Neural cell (in vitro differentiated cells): ENCODE data around the gene RPUSD3. TPM values are rescaled to one million over a fixed set of nuclear protein-coding genes. Genes with fewer than 3 reads are reported as not detected.

Source experiments
- H2AFZ ChIP-seq: fragments of 200-600, 300-800 bp; sonication (generic), shearing (Covaris generic); 2 replicates; pipeline ENCODE4 v1.6.0; 2014; ENCODE audit warnings: low read depth, mild to moderate bottlenecking, antibody characterized with exemption, low read length, moderate library complexity
- H3F3A ChIP-seq: fragments of 200-600 bp; shearing (Covaris generic); 2 replicates; pipeline ENCODE4 v1.6.1; 2016; ENCODE audit warnings: mild to moderate bottlenecking, moderate library complexity, mixed read lengths, antibody characterized with exemption, low read length; ENCODE audit not compliant: insufficient read depth, poor library complexity, severe bottlenecking
- H3K27ac ChIP-seq: fragments of 200-600, 300-800 bp; sonication (generic), shearing (Covaris generic); 2 replicates; pipeline ENCODE4 v1.5.1; 2014; ENCODE audit warnings: mild to moderate bottlenecking, low read length, moderate library complexity
- H3K27me3 ChIP-seq: fragments of 300-800, 200-600 bp; sonication (generic), shearing (Covaris generic); 2 replicates; pipeline ENCODE4 v1.6.0; 2014; ENCODE audit warnings: mild to moderate bottlenecking, low read depth, low read length, moderate library complexity; ENCODE audit not compliant: insufficient read depth
- H3K36me3 ChIP-seq: fragments of 300-800, 200-600 bp; sonication (generic), shearing (Covaris generic); 2 replicates; pipeline ENCODE4 v1.5.1; 2014; ENCODE audit warnings: mild to moderate bottlenecking, antibody characterized with exemption, low read length, moderate library complexity; ENCODE audit not compliant: insufficient read depth
- H3K4me2 ChIP-seq: fragments of 300-800, 200-600 bp; sonication (generic), shearing (Covaris generic); 2 replicates; pipeline ENCODE4 v1.6.0; 2014; ENCODE audit warnings: mild to moderate bottlenecking, low read length
- H3K4me3 ChIP-seq: fragments of 300-800, 200-600 bp; sonication (generic), shearing (Covaris generic); 2 replicates; pipeline ENCODE4 v1.5.1; 2014; ENCODE audit warnings: mild to moderate bottlenecking, low read length, moderate library complexity
- H3K79me2 ChIP-seq: fragments of 200-600 bp; shearing (Covaris generic); replicated peaks from 2 replicates; pipeline ENCODE4 v1.6.0; 2014; ENCODE audit warnings: mild to moderate bottlenecking, low read length, moderate library complexity; ENCODE audit not compliant: insufficient read depth
- H3K9ac ChIP-seq: fragments of 300-800, 200-600 bp; sonication (generic), shearing (Covaris generic); 2 replicates; pipeline ENCODE4 v1.6.1; 2016; ENCODE audit warnings: mild to moderate bottlenecking, low read length, mixed read lengths
- H3K9me2 ChIP-seq: fragments of 200-600 bp; shearing (Covaris generic); 2 replicates; pipeline ENCODE4 v1.6.1; 2016; ENCODE audit warnings: mild to moderate bottlenecking, low read length, mixed read lengths; ENCODE audit not compliant: insufficient read depth
- H3K9me3 ChIP-seq: fragments of 200-600, 300-800 bp; sonication (generic), shearing (Covaris generic); 2 replicates; pipeline ENCODE4 v1.6.1; 2016; ENCODE audit warnings: mild to moderate bottlenecking, mixed run types, low read length, moderate library complexity, mixed read lengths
- H4K20me1 ChIP-seq: fragments of 200-600 bp; shearing (Covaris generic); 2 replicates; pipeline ENCODE4 v1.6.1; 2016; ENCODE audit warnings: mild to moderate bottlenecking, mixed run types; ENCODE audit not compliant: insufficient read depth
- CTCF ChIP-seq: fragments of 450-650 bp; IDR thresholded peaks from 2 replicates; pipeline ENCODE4 v1.5.1; 2014; ENCODE audit warnings: antibody characterized with exemption, mild to moderate bottlenecking, moderate library complexity; ENCODE audit not compliant: poor library complexity, severe bottlenecking
- EP300 ChIP-seq: fragments of 450-650 bp; conservative IDR thresholded peaks from 2 replicates; pipeline ENCODE4 v1.6.1; 2014; ENCODE audit warnings: antibody characterized with exemption, mild to moderate bottlenecking, moderate library complexity; ENCODE audit not compliant: poor library complexity, severe bottlenecking
- EZH2 ChIP-seq: fragments of 200-600, 300-800 bp; shearing (Covaris generic), sonication (generic); IDR thresholded peaks from 2 replicates; pipeline ENCODE4 v1.6.1; 2014; ENCODE audit warnings: antibody characterized with exemption, low read length, borderline replicate concordance, mild to moderate bottlenecking; ENCODE audit not compliant: insufficient read depth, poor library complexity, severe bottlenecking
- MXI1 ChIP-seq: fragments of 450-650 bp; conservative IDR thresholded peaks from 2 replicates; pipeline ENCODE4 v1.6.1; 2014; ENCODE audit warnings: antibody characterized with exemption, mild to moderate bottlenecking; ENCODE audit not compliant: poor library complexity, severe bottlenecking
- POLR2AphosphoS5 ChIP-seq: IDR thresholded peaks from 2 replicates; pipeline ENCODE4 v1.6.1; 2012
- RAD21 ChIP-seq: fragments of 450-650 bp; conservative IDR thresholded peaks from 2 replicates; pipeline ENCODE4 v1.6.1; 2014; ENCODE audit warnings: antibody characterized with exemption, mild to moderate bottlenecking, moderate library complexity
- REST ChIP-seq: IDR thresholded peaks from 2 replicates; pipeline ENCODE4 v1.6.1; 2012; ENCODE audit warnings: borderline replicate concordance
- SMC3 ChIP-seq: fragments of 450-650 bp; conservative IDR thresholded peaks from 2 replicates; pipeline ENCODE4 v1.6.1; 2014; ENCODE audit warnings: antibody characterized with exemption, mild to moderate bottlenecking, moderate library complexity; ENCODE audit not compliant: poor library complexity
- TAF1 ChIP-seq: IDR thresholded peaks from 2 replicates; pipeline ENCODE4 v1.6.1; 2012; ENCODE audit warnings: low read depth
- polyA plus RNA-seq: library from polyadenylated mRNA; depleted of rRNA; stranded (reverse); fragments of >200 nt; gene quantifications from 2 replicates; pipeline ENCODE4 v1.2.3, GENCODE V29; 2014

Gene RPUSD3
- polyA plus RNA-seq, 1 donor from 2014 or later = 35.2 TPM

- Histone ChIP-seq H3K36me3 (no peaks in the 10 kb centered on the region), H3K27me3 (no peaks in the 10 kb centered on the region), H3K27ac (no peak overlapping the region), H4K20me1 (no peaks in the 10 kb centered on the region), H3K4me3 (no peak overlapping the region), H3F3A (no peaks in the 10 kb centered on the region), H3K9me3 (no peaks in the 10 kb centered on the region), H3K9me2 (no peaks in the 10 kb centered on the region), H3K79me2 (no peaks in the 10 kb centered on the region), H3K4me2 (no peak overlapping the region), H2AFZ (no peak overlapping the region), H3K9ac (no peak overlapping the region)
- TF ChIP-seq REST (no peak), MXI1 (no peak), EZH2 (no peak), SMC3 (no peak), EP300 (no peak), RAD21 (no peak), POLR2AphosphoS5 (no peak), TAF1 (no peak), CTCF (no peak)
These were observed 17.4 kb upstream of the RPUSD3 start for GRCh38 chr3:9861201-9861600.

GRCh38 chr3:9859530-9860025 is 15.8 kb upstream of the RPUSD3 start:
- Histone ChIP-seq H3K27ac (no peak overlapping the region), H3K79me2 (no peaks in the 10 kb centered on the region), H3K9ac (no peak overlapping the region), H3K9me3 (no peaks in the 10 kb centered on the region), H2AFZ (no peak overlapping the region), H3K36me3 (no peaks in the 10 kb centered on the region), H3K27me3 (no peaks in the 10 kb centered on the region), H3F3A (no peaks in the 10 kb centered on the region), H3K4me2 (no peak overlapping the region), H4K20me1 (no peaks in the 10 kb centered on the region), H3K4me3 (no peak overlapping the region), H3K9me2 (no peaks in the 10 kb centered on the region)
- TF ChIP-seq TAF1 (no peak), EP300 (no peak), REST (no peak), RAD21 (no peak), EZH2 (no peak), POLR2AphosphoS5 (no peak), SMC3 (no peak), MXI1 (no peak), CTCF (no peak)
